Osteoblast (primary cell): Measurements from ENCODE around the gene DUOX1. TPM values are rescaled to one million over a fixed set of nuclear protein-coding genes. Genes with fewer than 3 reads are reported as not detected.

Experiments used
- DNase-seq: peaks from one replicate; pipeline ENCODE4 v3.0.0; 2011; ENCODE audit warnings: low spot score, mixed read lengths; ENCODE audit not compliant: insufficient read length; ENCODE audit errors: missing footprints
- H2AFZ ChIP-seq: 2 replicates; pipeline ENCODE4 v1.6.0; 2011; ENCODE audit warnings: mild to moderate bottlenecking, low read length
- H3K27ac ChIP-seq: 2 replicates; pipeline ENCODE4 v1.5.1; 2011; ENCODE audit warnings: mild to moderate bottlenecking, low read depth, low read length, moderate library complexity
- H3K27me3 ChIP-seq: 2 replicates; pipeline ENCODE4 v1.6.0; 2012; ENCODE audit warnings: mild to moderate bottlenecking, control low read depth, inconsistent platforms, low read length, moderate library complexity; ENCODE audit not compliant: insufficient read depth
- H3K36me3 ChIP-seq: 2 replicates; pipeline ENCODE4 v1.5.1; 2011; ENCODE audit warnings: mild to moderate bottlenecking, low read length, control low read depth, moderate library complexity; ENCODE audit not compliant: insufficient read depth
- H3K4me1 ChIP-seq: 2 replicates; pipeline ENCODE4 v1.5.1; 2011; ENCODE audit warnings: mild to moderate bottlenecking, low read length, control low read depth, moderate library complexity; ENCODE audit not compliant: insufficient read depth
- H3K4me2 ChIP-seq: 2 replicates; pipeline ENCODE4 v1.6.0; 2011; ENCODE audit warnings: mild to moderate bottlenecking, low read length; ENCODE audit not compliant: insufficient read depth
- H3K4me3 ChIP-seq: fragments of 200-600 bp; sonication (generic); 3 replicates; pipeline ENCODE4 v1.5.1; 2012; ENCODE audit warnings: mild to moderate bottlenecking, low read length, inconsistent platforms; ENCODE audit not compliant: insufficient read depth
- H3K79me2 ChIP-seq: 2 replicates; pipeline ENCODE4 v1.6.0; 2012; ENCODE audit warnings: mild to moderate bottlenecking, low read length, control low read depth, inconsistent platforms; ENCODE audit not compliant: insufficient read depth
- H3K9me3 ChIP-seq: 2 replicates; pipeline ENCODE4 v1.5.1; 2011; ENCODE audit warnings: low read depth, low read length, control low read depth
- H4K20me1 ChIP-seq: 2 replicates; pipeline ENCODE4 v1.6.0; 2012; ENCODE audit warnings: mild to moderate bottlenecking, low read length, control low read depth; ENCODE audit not compliant: insufficient read depth
- CTCF ChIP-seq: IDR thresholded peaks from 2 replicates; pipeline ENCODE4 v1.5.1; 2011; ENCODE audit warnings: mild to moderate bottlenecking, low read depth, low read length, moderate library complexity; ENCODE audit errors: extremely low read depth
- total RNA-seq: library from RNA; depleted of rRNA; stranded (reverse); fragments of >200 nt; gene quantifications from 2 replicates; pipeline ENCODE4 v1.2.3, GENCODE V29; 2012

Gene DUOX1
- total RNA-seq, 1 donor = under 0.01 TPM

GRCh38 chr15:45200001-45200798 is 70.4 kb downstream of the DUOX1 start:
- peak; percentile 74 for DNase-seq
- no peaks in the 10 kb centered on the region for H3K36me3 ChIP-seq
- peak overlapping the region; percentile 99 for H2AFZ ChIP-seq
- peak overlapping the region; percentile 97 for H3K4me2 ChIP-seq
- H3K4me3 ChIP-seq = peak overlapping the region; percentile 71
- H3K9me3 ChIP-seq = no peaks in the 10 kb centered on the region
- no peaks in the 10 kb centered on the region for H3K27me3 ChIP-seq
- no peak for TF ChIP-seq CTCF
- H4K20me1 ChIP-seq = no peaks in the 10 kb centered on the region
- H3K4me1 ChIP-seq = peaks cover 20% of the 10 kb centered on the region
- peak overlapping the region; percentile 94 for H3K27ac ChIP-seq
- no peaks in the 10 kb centered on the region for H3K79me2 ChIP-seq

- no peak for TF ChIP-seq CTCF
- Histone ChIP-seq H3K9me3 (no peaks in the 10 kb centered on the region), H3K4me2 (peak overlapping the region; percentile 97), H3K27ac (peak overlapping the region; percentile 94), H2AFZ (peak overlapping the region; percentile 99), H4K20me1 (no peaks in the 10 kb centered on the region), H3K36me3 (no peaks in the 10 kb centered on the region), H3K27me3 (no peaks in the 10 kb centered on the region), H3K4me1 (peaks cover 20% of the 10 kb centered on the region), H3K4me3 (peak overlapping the region; percentile 71), H3K79me2 (no peaks in the 10 kb centered on the region)
- peak; percentile 58 for DNase-seq
These were observed 71.2 kb downstream of the DUOX1 start for GRCh38 chr15:45200799-45201556.

- no peaks in the 10 kb centered on the region for H3K27me3 ChIP-seq
- no peaks in the 10 kb centered on the region for H3K36me3 ChIP-seq
- no peak overlapping the region for H2AFZ ChIP-seq
- TF ChIP-seq CTCF = no peak
- no peaks in the 10 kb centered on the region for H3K9me3 ChIP-seq
- no peak overlapping the region for H3K27ac ChIP-seq
- peaks cover 20% of the 10 kb centered on the region for H3K4me1 ChIP-seq
- H4K20me1 ChIP-seq = no peaks in the 10 kb centered on the region
- H3K4me2 ChIP-seq = peak overlapping the region; percentile 97
- no peak overlapping the region for H3K4me3 ChIP-seq
- no peaks in the 10 kb centered on the region for H3K79me2 ChIP-seq
- DNase-seq = no peak
These were observed 71.7 kb downstream of the DUOX1 start for GRCh38 chr15:45201557-45201859.

- peaks cover 20% of the 10 kb centered on the region for H3K4me1 ChIP-seq
- H2AFZ ChIP-seq = no peak overlapping the region
- H4K20me1 ChIP-seq = no peaks in the 10 kb centered on the region
- H3K79me2 ChIP-seq = no peaks in the 10 kb centered on the region
- no peak overlapping the region for H3K27ac ChIP-seq
- H3K36me3 ChIP-seq = no peaks in the 10 kb centered on the region
- H3K9me3 ChIP-seq = no peaks in the 10 kb centered on the region
- DNase-seq = no peak
- no peak for TF ChIP-seq CTCF
- H3K4me3 ChIP-seq = no peak overlapping the region
- H3K4me2 ChIP-seq = no peak overlapping the region
- H3K27me3 ChIP-seq = no peaks in the 10 kb centered on the region
These were observed 72.1 kb downstream of the DUOX1 start for GRCh38 chr15:45201869-45202268.
